Prostate gland (tissue), 2 donors: ENCODE results near the gene LHFPL5. TPM values are rescaled to one million over a fixed set of nuclear protein-coding genes. Genes with fewer than 3 reads are reported as not detected.

Source experiments
- DNase-seq: peaks from one replicate; pipeline ENCODE4 v3.0.0-alpha.2; 2019; ENCODE audit warnings: low spot score
- H3K27ac ChIP-seq, 2 donors: fragments of 200-600 bp; sonication (generic); 2 replicates each; pipeline ENCODE4 v1.5.1; 2017 to 2019
- H3K27me3 ChIP-seq: fragments of 200-600 bp; sonication (generic); replicated peaks from 2 replicates; pipeline ENCODE4 v1.5.1; 2019; ENCODE audit not compliant: insufficient read depth
- H3K36me3 ChIP-seq, 2 donors: fragments of 200-600 bp; sonication (generic); 1 replicate in 1 of 2; 2 replicates in 1 of 2; pipeline versions ENCODE4 v1.5.1 to v1.8.1; 2017 to 2019
- H3K4me1 ChIP-seq: fragments of 200-600 bp; sonication (generic); replicated peaks from 2 replicates; pipeline ENCODE4 v1.5.1; 2019
- H3K4me3 ChIP-seq, 2 donors: fragments of 200-600 bp; sonication (generic); 2 replicates each; pipeline ENCODE4 v1.5.1; 2017 to 2019
- H3K9me3 ChIP-seq: fragments of 200-600 bp; sonication (generic); 2 replicates; pipeline ENCODE4 v1.5.1; 2017
- CTCF ChIP-seq, 4 experiments: fragments of 200-600 bp in 2 of 4; fragments of 450-650 bp in 2 of 4; sonication (generic) in 2 of 4; IDR thresholded peaks; 1 replicate in 3 of 4; 2 replicates in 1 of 4; pipeline ENCODE4 v1.5.1; 2016 to 2019; ENCODE audit warnings: antibody characterized with exemption in 4 of 4, mild to moderate bottlenecking in 2 of 4, moderate library complexity in 2 of 4
- POLR2A ChIP-seq: fragments of 450-650 bp; IDR thresholded peaks from one replicate; pipeline ENCODE4 v1.6.1; 2016; ENCODE audit warnings: antibody characterized with exemption, mild to moderate bottlenecking
- POLR2AphosphoS5 ChIP-seq: sonication (generic); formaldehyde crosslinking; IDR thresholded peaks from one replicate; pipeline ENCODE4 v1.6.1; 2017; ENCODE audit warnings: antibody characterized with exemption
- WGBS: methylation state at CpG from one replicate; pipeline ENCODE4 v1.1.5; 2018; 5-methylcytosine and 5-hydroxymethylcytosine counted together
- intact Hi-C: fragments of 100-400 bp; cut with DNase I; formaldehyde crosslinking; loops from one replicate; pipeline ENCODE4 v1.14.2; 2022
- total RNA-seq, 2 donors: library from RNA; depleted of rRNA; stranded (reverse); fragments of >200 nt; gene quantifications; one replicate each; pipeline ENCODE4 v1.1.0, GENCODE V29; 2016

LHFPL5 gene
- total RNA-seq, 2 donors from 2014 or later, result not detected

- 63% methylated on average over 2 of the region's 2 CpGs for WGBS
- H3K4me3 ChIP-seq, result no peak overlapping the region
- DNase-seq, result no peak
- H3K36me3 ChIP-seq, result no peaks in the 10 kb centered on the region
- TF ChIP-seq POLR2AphosphoS5, result no peak
- no peak for TF ChIP-seq POLR2A
- no peak for TF ChIP-seq CTCF (IDR thresholded peaks at IDR 0.05)
- no peaks in the 10 kb centered on the region for H3K4me1 ChIP-seq
- intact Hi-C loops, result no loop called here
- H3K9me3 ChIP-seq, result no peaks in the 10 kb centered on the region
- H3K27me3 ChIP-seq, result peaks cover 16% of the 10 kb centered on the region
- H3K27ac ChIP-seq, result no peak overlapping the region
Measured at GRCh38 chr6:35786272-35786671, 18.9 kb upstream of the LHFPL5 start.

DNA sequence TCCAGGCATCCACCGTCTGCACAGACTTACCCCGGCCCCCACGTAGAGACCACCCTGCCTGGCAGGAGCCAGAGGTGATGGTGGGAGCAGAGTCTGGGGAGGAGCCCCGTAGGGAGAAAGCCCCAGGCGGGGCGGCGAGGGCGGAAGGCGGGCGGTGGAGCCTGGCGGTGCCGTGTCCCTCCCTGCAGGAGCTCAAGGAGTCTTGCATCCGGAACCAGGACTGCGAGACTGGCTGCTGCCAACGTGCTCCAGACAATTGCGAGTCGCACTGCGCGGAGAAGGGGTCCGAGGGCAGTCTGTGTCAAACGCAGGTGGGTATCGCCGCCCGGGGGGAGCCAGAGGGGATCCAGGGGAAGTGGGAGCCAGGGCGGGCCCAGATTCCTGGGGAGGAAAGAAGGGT lies 18.3 kb upstream of the LHFPL5 start:
- intact Hi-C loops, result loop anchor here (1.0 kb wide), 1 partner anchor 11 kb away; no protein-coding TSS in a partner anchor
- peaks cover 16% of the 10 kb centered on the region for H3K27me3 ChIP-seq
- no peak for TF ChIP-seq POLR2A
- no peak for TF ChIP-seq POLR2AphosphoS5

GRCh38 chr6:35787266-35788218 lies 17.6 kb upstream of the LHFPL5 start:
- Histone ChIP-seq H3K9me3 (no peaks in the 10 kb centered on the region), H3K27me3 (peaks cover 16% of the 10 kb centered on the region)

More for the DNA sequence above, 18.3 kb upstream of the LHFPL5 start:
- Histone ChIP-seq H3K27ac (no peak overlapping the region), H3K4me1 (no peaks in the 10 kb centered on the region), H3K36me3 (no peaks in the 10 kb centered on the region), H3K9me3 (no peaks in the 10 kb centered on the region), H3K4me3 (no peak overlapping the region)
- no peak for DNase-seq
- WGBS, result 43% methylated on average over 25 of the region's 25 CpGs

GRCh38 chr6:35788423-35788982 lies 16.6 kb upstream of the LHFPL5 start:
- DNase-seq, result no peak
- H3K27ac ChIP-seq, result no peak overlapping the region
- H3K36me3 ChIP-seq, result no peaks in the 10 kb centered on the region
- intact Hi-C loops, result no loop called here
- 59% methylated on average over 4 of the region's 4 CpGs for WGBS
- H3K9me3 ChIP-seq, result no peaks in the 10 kb centered on the region
- peaks cover 16% of the 10 kb centered on the region for H3K27me3 ChIP-seq
- no peak overlapping the region for H3K4me3 ChIP-seq
- no peaks in the 10 kb centered on the region for H3K4me1 ChIP-seq
- TF ChIP-seq CTCF (IDR thresholded peaks at IDR 0.05) (no peak), POLR2A (no peak), POLR2AphosphoS5 (no peak)

More at GRCh38 chr6:35787266-35788218, 17.6 kb upstream of the LHFPL5 start:
- Histone ChIP-seq H3K36me3 (no peaks in the 10 kb centered on the region), H3K4me3 (no peak overlapping the region), H3K27ac (no peak overlapping the region), H3K4me1 (no peaks in the 10 kb centered on the region)
- WGBS, result 79% methylated on average over 13 of the region's 13 CpGs
- DNase-seq, result no peak
- intact Hi-C loops, result loop anchor here (1.0 kb wide), 1 partner anchor 11 kb away; no protein-coding TSS in a partner anchor
- TF ChIP-seq CTCF (IDR thresholded peaks at IDR 0.05) (no peak), POLR2AphosphoS5 (no peak), POLR2A (no peak)

GRCh38 chr6:35790683-35791082 lies 14.5 kb upstream of the LHFPL5 start:
- WGBS, result 64% methylated on average over 5 of the region's 5 CpGs
- Histone ChIP-seq H3K4me1 (no peaks in the 10 kb centered on the region), H3K27me3 (peaks cover 16% of the 10 kb centered on the region), H3K9me3 (no peaks in the 10 kb centered on the region), H3K4me3 (no peak overlapping the region), H3K36me3 (no peaks in the 10 kb centered on the region), H3K27ac (no peak overlapping the region)
- TF ChIP-seq POLR2AphosphoS5 (no peak), POLR2A (no peak), CTCF (IDR thresholded peaks at IDR 0.05) (no peak)
- intact Hi-C loops, result no loop called here
- no peak for DNase-seq
